Lower leg skin (tissue), 3 donors: ENCODE measurements around the gene STK10.

Source experiments
- POLR2A ChIP-seq, 2 donors: fragments of 450-650 bp; IDR thresholded peaks; one replicate each; pipeline ENCODE4 v1.6.1; 2016 to 2017; ENCODE audit warnings: antibody characterized with exemption in 2 of 2, mild to moderate bottlenecking in 1 of 2, moderate library complexity in 1 of 2
- TF ChIP-seq, protein P1 (sequence below), 3 donors: fragments of 450-650 bp; IDR thresholded peaks; one replicate each; pipeline ENCODE4 v1.5.1; 2016; ENCODE audit warnings: antibody characterized with exemption in 3 of 3, mild to moderate bottlenecking in 3 of 3, moderate library complexity in 2 of 3

DNA sequence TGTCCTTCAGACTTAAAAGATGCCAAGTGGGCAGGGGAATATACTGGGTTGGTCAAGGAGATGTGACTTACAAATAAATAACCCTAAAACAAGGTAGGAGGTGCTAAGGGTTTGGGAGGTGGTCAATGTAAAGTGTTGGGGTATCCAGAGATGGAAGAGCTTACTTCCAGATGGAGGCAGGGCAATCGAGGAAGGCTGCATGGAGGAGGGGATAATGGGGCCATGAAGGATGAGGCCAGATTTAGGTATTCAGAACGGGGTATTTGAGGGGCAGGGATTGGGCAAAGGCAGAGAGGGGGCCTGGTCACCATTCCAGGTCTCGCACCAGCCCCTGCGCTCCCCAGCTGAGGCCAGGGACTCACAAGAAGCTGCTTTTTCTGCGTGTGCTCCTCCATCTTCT is 123.7 kb downstream of the STK10 start:
- TF ChIP-seq, protein P1, sequence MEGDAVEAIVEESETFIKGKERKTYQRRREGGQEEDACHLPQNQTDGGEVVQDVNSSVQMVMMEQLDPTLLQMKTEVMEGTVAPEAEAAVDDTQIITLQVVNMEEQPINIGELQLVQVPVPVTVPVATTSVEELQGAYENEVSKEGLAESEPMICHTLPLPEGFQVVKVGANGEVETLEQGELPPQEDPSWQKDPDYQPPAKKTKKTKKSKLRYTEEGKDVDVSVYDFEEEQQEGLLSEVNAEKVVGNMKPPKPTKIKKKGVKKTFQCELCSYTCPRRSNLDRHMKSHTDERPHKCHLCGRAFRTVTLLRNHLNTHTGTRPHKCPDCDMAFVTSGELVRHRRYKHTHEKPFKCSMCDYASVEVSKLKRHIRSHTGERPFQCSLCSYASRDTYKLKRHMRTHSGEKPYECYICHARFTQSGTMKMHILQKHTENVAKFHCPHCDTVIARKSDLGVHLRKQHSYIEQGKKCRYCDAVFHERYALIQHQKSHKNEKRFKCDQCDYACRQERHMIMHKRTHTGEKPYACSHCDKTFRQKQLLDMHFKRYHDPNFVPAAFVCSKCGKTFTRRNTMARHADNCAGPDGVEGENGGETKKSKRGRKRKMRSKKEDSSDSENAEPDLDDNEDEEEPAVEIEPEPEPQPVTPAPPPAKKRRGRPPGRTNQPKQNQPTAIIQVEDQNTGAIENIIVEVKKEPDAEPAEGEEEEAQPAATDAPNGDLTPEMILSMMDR (IDR thresholded peaks at IDR 0.05), result no peak
- no peak for TF ChIP-seq POLR2A (IDR thresholded peaks at IDR 0.05)
